A673 (cell line): ENCODE results near the gene EVA1C. TPM values are rescaled to one million over a fixed set of nuclear protein-coding genes. Genes with fewer than 3 reads are reported as not detected.
"Not testable (repeated sequence)": the region's sequence is repeated elsewhere in the genome, so short reads cannot be mapped to it uniquely, and the experiment has no call there.

ENCODE experiments used
- BruUV-seq: library from RNA; stranded (reverse); fragments of 400-500 nt; replicated peaks from 2 replicates; lab custom pipeline; 2021; lab: Mats Ljungman, UMichigan
- CTCF ChIA-PET: fragments of 300-600 bp; sonication (Branson Sonifier 250); formaldehyde crosslinking; loops from one replicate; lab custom pipeline; 2022; ENCODE audit warnings: antibody characterized with exemption; lab: Charles Lee
- POLR2A ChIA-PET: fragments of 300-600 bp; sonication (Branson Sonifier 250); formaldehyde crosslinking; loops from one replicate; lab custom pipeline; 2022; ENCODE audit warnings: antibody characterized with exemption; ENCODE audit not compliant: low non-redundant PET; lab: Charles Lee
- DNase-seq: peaks from one replicate; pipeline ENCODE4 v3.0.0-alpha.2; 2015; ENCODE audit warnings: low spot score
- H3K27ac ChIP-seq: fragments of 200-600 bp; sonication (generic); 2 replicates; pipeline ENCODE4 v1.5.1; 2016; ENCODE audit warnings: mixed run types, low read depth, mild to moderate bottlenecking, mixed read lengths, antibody characterized with exemption, low read length; ENCODE audit not compliant: poor library complexity, severe bottlenecking
- H3K27me3 ChIP-seq: fragments of 200-600 bp; sonication (generic); replicated peaks from 2 replicates; pipeline ENCODE4 v1.6.1; 2017; ENCODE audit warnings: mixed run types, low read depth, mild to moderate bottlenecking, mixed read lengths, antibody characterized with exemption, low read length; ENCODE audit not compliant: insufficient read depth, poor library complexity
- H3K36me3 ChIP-seq: fragments of 200-600 bp; sonication (generic); 2 replicates; pipeline ENCODE4 v1.6.1; 2016; ENCODE audit warnings: mixed run types, mild to moderate bottlenecking, mixed read lengths, antibody characterized with exemption, low read length; ENCODE audit not compliant: insufficient read depth, poor library complexity, severe bottlenecking
- H3K4me1 ChIP-seq: fragments of 200-600 bp; sonication (generic); 2 replicates; pipeline ENCODE4 v1.6.1; 2017; ENCODE audit warnings: mixed run types, mild to moderate bottlenecking, mixed read lengths, antibody characterized with exemption, low read length; ENCODE audit not compliant: insufficient read depth, poor library complexity, severe bottlenecking
- H3K4me3 ChIP-seq: fragments of 200-600 bp; sonication (generic); 2 replicates; pipeline ENCODE4 v1.5.1; 2016; ENCODE audit warnings: low read depth, mixed run types, mild to moderate bottlenecking, mixed read lengths, low read length; ENCODE audit not compliant: poor library complexity, severe bottlenecking
- H3K9me3 ChIP-seq: fragments of 200-600 bp; sonication (generic); 2 replicates; pipeline ENCODE4 v1.6.1; 2016; ENCODE audit warnings: mixed run types, low read depth, mild to moderate bottlenecking, mixed read lengths, antibody characterized with exemption, low read length; ENCODE audit not compliant: poor library complexity, severe bottlenecking
- EZH2 ChIP-seq: fragments of 200-600 bp; sonication (generic); IDR thresholded peaks from 2 replicates; pipeline ENCODE4 v1.6.1; 2017; ENCODE audit warnings: borderline replicate concordance, low read depth, mild to moderate bottlenecking, mixed read lengths, antibody characterized with exemption, low read length; ENCODE audit not compliant: poor library complexity, severe bottlenecking
- intact Hi-C: fragments of 100-400 bp; cut with micrococcal nuclease; formaldehyde crosslinking; loops from one replicate; pipeline ENCODE4 v1.10.0; 2022; ENCODE audit not compliant: unreplicated experiment
- total RNA-seq: library from RNA; stranded (reverse); gene quantifications from 2 replicates; pipeline ENCODE4 v1.2.3, GENCODE V29; 2021
- TF ChIP-seq, protein P1 (sequence below): fragments of 300-800, 200-600 bp; sonication (generic); conservative IDR thresholded peaks from 2 replicates; pipeline ENCODE4 v1.5.1; 2017; ENCODE audit warnings: low read depth, mild to moderate bottlenecking, antibody characterized with exemption, low read length, moderate library complexity, mixed read lengths

Gene EVA1C
- total RNA-seq, 1 experiment from 2014 or later: 7.2 TPM

DNA sequence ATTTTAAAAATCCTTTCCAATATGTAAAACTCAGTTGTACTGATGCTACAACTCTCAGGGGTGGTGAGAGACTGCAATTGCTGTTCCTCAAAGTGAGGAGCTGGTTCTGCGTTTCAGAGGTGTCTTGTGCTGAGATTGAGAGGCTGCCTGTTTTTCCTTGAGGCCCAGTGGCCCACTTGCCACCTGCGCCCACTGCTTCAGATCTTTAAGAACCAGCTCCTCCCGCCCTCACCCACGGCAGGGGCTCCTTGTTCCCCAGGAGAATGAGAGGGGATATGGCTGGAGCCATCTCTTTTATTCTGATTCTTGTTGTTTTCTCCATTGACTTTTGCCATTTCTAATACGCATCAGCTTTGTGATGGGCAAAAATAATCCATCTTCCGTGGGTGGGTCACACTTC lies 45.5 kb downstream of the EVA1C start:
- ChIA-PET POLR2A (interaction anchor here (0.6 kb wide), 1 partner anchor 19 kb away, joined by 8 read pairs; no protein-coding TSS in a partner anchor), CTCF (no interaction called here)
- H3K27ac ChIP-seq: no peak overlapping the region
- no peak overlapping the region for H3K4me3 ChIP-seq
- H3K4me1 ChIP-seq: no peaks in the 10 kb centered on the region
- H3K9me3 ChIP-seq: no peaks in the 10 kb centered on the region
- no peaks in the 10 kb centered on the region for H3K27me3 ChIP-seq
- no peak for DNase-seq
- no TSS peak for BruUV-seq
- H3K36me3 ChIP-seq: no peaks in the 10 kb centered on the region
- TF ChIP-seq, protein P1, sequence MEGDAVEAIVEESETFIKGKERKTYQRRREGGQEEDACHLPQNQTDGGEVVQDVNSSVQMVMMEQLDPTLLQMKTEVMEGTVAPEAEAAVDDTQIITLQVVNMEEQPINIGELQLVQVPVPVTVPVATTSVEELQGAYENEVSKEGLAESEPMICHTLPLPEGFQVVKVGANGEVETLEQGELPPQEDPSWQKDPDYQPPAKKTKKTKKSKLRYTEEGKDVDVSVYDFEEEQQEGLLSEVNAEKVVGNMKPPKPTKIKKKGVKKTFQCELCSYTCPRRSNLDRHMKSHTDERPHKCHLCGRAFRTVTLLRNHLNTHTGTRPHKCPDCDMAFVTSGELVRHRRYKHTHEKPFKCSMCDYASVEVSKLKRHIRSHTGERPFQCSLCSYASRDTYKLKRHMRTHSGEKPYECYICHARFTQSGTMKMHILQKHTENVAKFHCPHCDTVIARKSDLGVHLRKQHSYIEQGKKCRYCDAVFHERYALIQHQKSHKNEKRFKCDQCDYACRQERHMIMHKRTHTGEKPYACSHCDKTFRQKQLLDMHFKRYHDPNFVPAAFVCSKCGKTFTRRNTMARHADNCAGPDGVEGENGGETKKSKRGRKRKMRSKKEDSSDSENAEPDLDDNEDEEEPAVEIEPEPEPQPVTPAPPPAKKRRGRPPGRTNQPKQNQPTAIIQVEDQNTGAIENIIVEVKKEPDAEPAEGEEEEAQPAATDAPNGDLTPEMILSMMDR: no peak
- TF ChIP-seq EZH2: no peak
- intact Hi-C loops: no loop called here

DNA sequence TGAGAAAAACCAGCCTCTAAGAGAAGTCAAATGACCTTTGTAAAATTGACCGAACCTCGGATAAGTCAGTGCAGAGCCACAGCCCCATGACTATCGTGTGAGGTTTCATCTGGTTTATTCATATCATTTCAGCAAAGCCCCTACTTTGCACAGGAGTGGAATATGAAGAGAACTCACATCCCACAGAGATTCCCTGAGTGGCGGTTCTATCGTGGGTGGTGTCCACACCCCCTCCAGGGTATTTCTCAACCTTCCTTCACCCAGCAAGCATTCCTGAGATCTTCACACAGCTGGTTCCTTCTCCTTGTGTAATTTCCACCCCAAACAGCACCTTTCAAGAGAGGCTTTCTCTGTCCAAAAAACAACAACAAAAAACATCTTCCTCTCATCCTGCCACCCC lies 47.5 kb downstream of the EVA1C start:
- ChIA-PET POLR2A (no interaction called here), CTCF (no interaction called here)
- Histone ChIP-seq H3K27ac (no peak overlapping the region), H3K9me3 (no peaks in the 10 kb centered on the region), H3K27me3 (no peaks in the 10 kb centered on the region), H3K36me3 (no peaks in the 10 kb centered on the region), H3K4me3 (no peak overlapping the region), H3K4me1 (peaks cover 12% of the 10 kb centered on the region)
- intact Hi-C loops: no loop called here
- TF ChIP-seq, protein P1: no peak
- TF ChIP-seq EZH2: no peak
- no peak for DNase-seq
- no TSS peak for BruUV-seq

DNA sequence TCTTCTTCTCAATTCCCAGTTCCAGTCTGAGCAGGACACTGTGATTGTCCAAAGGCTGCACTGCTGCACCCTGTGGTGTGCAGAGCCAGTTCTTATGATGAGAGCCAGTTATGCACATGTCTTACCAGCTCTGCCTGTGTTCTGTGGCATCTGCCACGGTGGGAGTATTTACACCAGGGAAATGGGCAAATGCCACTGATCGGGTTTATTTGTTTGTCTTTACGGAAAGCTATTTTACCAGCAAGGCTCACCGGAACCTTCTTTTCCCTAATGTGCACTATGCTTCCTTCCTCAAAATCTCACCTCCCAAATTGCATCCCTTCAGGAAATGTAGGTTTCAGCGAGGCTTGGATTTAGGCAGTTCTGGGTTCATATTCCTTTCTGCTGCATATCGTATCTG lies 49.0 kb downstream of the EVA1C start:
- H3K27me3 ChIP-seq: no peaks in the 10 kb centered on the region
- H3K4me1 ChIP-seq: peaks cover 12% of the 10 kb centered on the region
- no peaks in the 10 kb centered on the region for H3K36me3 ChIP-seq
- BruUV-seq: no TSS peak
- ChIA-PET CTCF (no interaction called here), POLR2A (no interaction called here)
- H3K9me3 ChIP-seq: no peaks in the 10 kb centered on the region
- no peak for DNase-seq
- intact Hi-C loops: no loop called here
- no peak for TF ChIP-seq EZH2
- TF ChIP-seq, protein P1: no peak
- H3K27ac ChIP-seq: no peak overlapping the region
- H3K4me3 ChIP-seq: no peak overlapping the region

DNA sequence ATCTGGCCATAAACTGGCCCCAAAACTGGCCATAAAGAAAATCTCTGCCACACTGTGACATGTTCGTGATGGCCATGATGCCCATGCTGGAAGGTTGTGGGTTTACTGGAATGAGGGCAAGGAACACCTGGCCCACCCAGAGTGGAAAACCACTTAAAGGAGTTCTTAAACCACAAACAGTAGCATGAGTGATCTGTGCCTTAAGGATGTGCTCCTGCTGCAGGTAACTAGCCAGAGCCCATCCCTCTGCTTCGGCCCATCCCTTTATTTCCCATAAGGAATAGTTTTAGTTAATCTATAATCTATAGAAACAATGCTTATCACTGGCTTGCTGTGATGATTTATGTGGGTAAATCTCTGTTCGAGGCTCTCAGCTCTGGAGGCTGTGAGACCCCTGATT lies 50.1 kb downstream of the EVA1C start:
- H3K36me3 ChIP-seq, intact Hi-C loops, H3K9me3 ChIP-seq, CTCF ChIA-PET, BruUV-seq, H3K4me3 ChIP-seq, DNase-seq, H3K27ac ChIP-seq, H3K27me3 ChIP-seq: not testable (repeated sequence)
- POLR2A ChIA-PET: interaction anchor here (0.6 kb wide), 1 partner anchor 66 kb away, joined by 3 read pairs; no protein-coding TSS in a partner anchor
- peaks cover 12% of the 10 kb centered on the region for H3K4me1 ChIP-seq
